ENCODE results near the gene MGST2. TPM values are rescaled to one million over a fixed set of nuclear protein-coding genes. Genes with fewer than 3 reads are reported as not detected.

Gene MGST2
- total and polyA plus RNA-seq, 10 of the 15 experiments (the other 5 are each of a cell fraction or from before 2014, with no cell fraction given) = 19.0 to 50.1 (median 30.6) TPM

- Histone ChIP-seq H3K4me2 (ENCODE audit: control insufficient read depth, insufficient read depth) (no peak overlapping the region), H3K36me3 (ENCODE audit: control insufficient read depth in 2 of 2, insufficient read depth in 2 of 2, low read length in 1 of 2) (no peaks in the 10 kb centered on the region), H2AFZ (ENCODE audit: control insufficient read depth, low read depth, low read length) (no peak overlapping the region), H3K27ac (ENCODE audit: control insufficient read depth, insufficient read depth) (no peak overlapping the region), H3K9me3 (replicated peaks; ENCODE audit: control insufficient read depth, insufficient read depth, low read length) (no peaks in the 10 kb centered on the region; the same call in 2 of the 3 replicates), H3K27me3 (replicated peaks in 1 of 2; ENCODE audit: control insufficient read depth in 2 of 2, insufficient read depth in 2 of 2, low read length in 1 of 2) (no peaks in the 10 kb centered on the region), H3K4me3 (no peak overlapping the region), H3K79me2 (ENCODE audit: control insufficient read depth, insufficient read depth, low read length) (no peaks in the 10 kb centered on the region), H3K9ac (ENCODE audit: control insufficient read depth, insufficient read depth, low read length) (no peak overlapping the region), H3K4me1 (ENCODE audit: control insufficient read depth, insufficient read depth, low read length) (no peaks in the 10 kb centered on the region), H4K20me1 (ENCODE audit: control insufficient read depth, insufficient read depth) (no peaks in the 10 kb centered on the region)
- in situ Hi-C loops (cut with MboI) (no loop called here), intact Hi-C loops (cut with micrococcal nuclease; ENCODE audit: unreplicated experiment) (no loop called here)
- no TSS peak for BruUV-seq (replicated peaks)
- RAD21 ChIA-PET (ENCODE audit: unreplicated experiment) = no interaction called here
- DNase-seq (ENCODE audit: low read depth, low spot score) (no peak), FAIRE-seq (no peak), ATAC-seq (no peak)
- TF ChIP-seq ATF7 (IDR thresholded peaks at IDR 0.05; ENCODE audit: low read depth) (no peak), SUZ12 (IDR thresholded peaks at IDR 0.05; ENCODE audit: unreplicated experiment) (no peak), TCF7 (IDR thresholded peaks at IDR 0.05; ENCODE audit: borderline replicate concordance) (no peak), BCL11A (IDR thresholded peaks at IDR 0.05; ENCODE audit: low read depth, low read length) (no peak), HDGF (IDR thresholded peaks at IDR 0.05) (no peak), JUND (IDR thresholded peaks at IDR 0.05; ENCODE audit: low read depth, low read length) (no peak), SP1 (IDR thresholded peaks at IDR 0.05; ENCODE audit: low read depth, low read length) (no peak), POLR2AphosphoS2 (IDR thresholded peaks at IDR 0.05; ENCODE audit: low read depth, low read length) (no peak), TBL1XR1 (IDR thresholded peaks at IDR 0.05; ENCODE audit: low read depth, low read length) (no peak), GABPA (IDR thresholded peaks at IDR 0.05; ENCODE audit: low read depth) (no peak), TAF1 (IDR thresholded peaks at IDR 0.05; ENCODE audit: borderline replicate concordance, low read depth, low read length) (no peak), HSF1 (IDR thresholded peaks at IDR 0.05; ENCODE audit: low read depth, low read length) (no peak)
- POLR2A ChIA-PET = no interaction called here
- WGBS (ENCODE audit: insufficient coverage, insufficient replicate concordance, low lambda C conversion rate, missing lambda C conversion rate) = 22% methylated on average over 11 of the region's 11 CpGs
- CTCF ChIA-PET = interaction anchor here (1.2 to 1.3 kb wide), 2 partner anchors 9 to 13 kb away, joined by 3 to 5 read pairs; no protein-coding TSS in a partner anchor
- SMC1A ChIA-PET (ENCODE audit: uncharacterized antibody, unreplicated experiment) = no interaction called here
Measured at GRCh38 chr4:139643042-139643895, 22.4 kb upstream of the MGST2 start.
